ENCODE measurements around the gene CYP19A1. TPM values are rescaled to one million over a fixed set of nuclear protein-coding genes. Genes with fewer than 3 reads are reported as not detected.

CYP19A1 gene
- total and polyA plus RNA-seq, 2 of the 8 experiments (the other 6 are each of a cell fraction or from before 2014, with no cell fraction given): not detected

- no peak within 1 kb of the TSS for H2BK120ac ChIP-seq (replicated peaks; ENCODE audit: low read depth, low read length)
- 8% methylated on average over 63 of the region's 76 CpGs; no CpG with 5 or more reads in 1 of the 2 experiments for WGBS, 2 experiments (ENCODE audit: extremely low coverage in 1 of 2, insufficient coverage in 1 of 2, insufficient read length in 1 of 2, insufficient replicate concordance in 2 of 2, low coverage in 1 of 2, low lambda C conversion rate in 2 of 2, missing lambda C conversion rate in 1 of 2)
- peak within 1 kb of the TSS; percentile 66; the same call in 1 of the 2 replicates for H4K8ac ChIP-seq (ENCODE audit: extremely low read depth, insufficient read depth, low read length)
- no peaks in the 10 kb centered on the region for H3K79me2 ChIP-seq (ENCODE audit: control insufficient read depth in 1 of 2, insufficient read depth in 2 of 2, low read length in 2 of 2)
- H3K4me2 ChIP-seq (ENCODE audit: insufficient read depth in 1 of 2, low read depth in 2 of 2, low read length in 2 of 2): peak within 1 kb of the TSS; percentile 68 to 96
- no peak within 1 kb of the TSS for H3K4ac ChIP-seq (replicated peaks; ENCODE audit: insufficient read length, low read depth, low read length)
- H4K91ac ChIP-seq (replicated peaks; ENCODE audit: insufficient read length, low read length): no peak within 1 kb of the TSS
- POLR2A ChIA-PET (ENCODE audit: partially characterized antibody): interaction anchor here (0.9 to 1.2 kb wide), 3 partner anchors 11 to 60 kb away, joined by 3 read pairs; no protein-coding TSS in a partner anchor
- DNase-seq (ENCODE audit: low read depth in 1 of 2, low spot score in 2 of 2): peak; percentile 27 to 69
- no peak within 1 kb of the TSS for H4K5ac ChIP-seq (ENCODE audit: insufficient read length, low read depth, low read length)
- H2BK12ac ChIP-seq (ENCODE audit: low read depth, low read length): peak within 1 kb of the TSS; percentile 60; the same call in 1 of the 2 replicates
- H2AFZ ChIP-seq (ENCODE audit: low read length): peak within 1 kb of the TSS; percentile 69; the same call in 1 of the 2 replicates
- peaks cover 0 to 6% (median 2%) of the 10 kb centered on the region in 4 experiments; a peak in 5 of 7 replicates for H3K4me1 ChIP-seq (replicated peaks in 1 of 4; ENCODE audit: control insufficient read depth in 3 of 4, insufficient read depth in 4 of 4, low read length in 3 of 4)
- H3K27ac ChIP-seq (ENCODE audit: low read depth, low read length): no peak within 1 kb of the TSS
- H3K23me2 ChIP-seq (ENCODE audit: low read depth, low read length): peaks cover 9% of the 10 kb centered on the region; the same call in 1 of the 2 replicates
- H2AK5ac ChIP-seq (ENCODE audit: low read depth, low read length): no peak within 1 kb of the TSS
- no peak within 1 kb of the TSS for H3K14ac ChIP-seq (ENCODE audit: insufficient read length)
- no peak within 1 kb of the TSS for H2BK5ac ChIP-seq (ENCODE audit: low read depth, low read length)
- H3K9ac ChIP-seq (replicated peaks in 1 of 4; ENCODE audit: extremely low read depth in 1 of 4, low read depth in 3 of 4, low read length in 3 of 4): peak within 1 kb of the TSS in 1 of 4 experiments; percentile 50; a peak in 3 of 7 replicates
- H2BK20ac ChIP-seq (ENCODE audit: low read length): no peak within 1 kb of the TSS
- no peak within 1 kb of the TSS for H3K23ac ChIP-seq (ENCODE audit: insufficient read length)
- no peaks in the 10 kb centered on the region for H3K9me3 ChIP-seq (ENCODE audit: insufficient read depth in 2 of 2, low read depth in 1 of 2, low read length in 1 of 2)
- H3K79me1 ChIP-seq (ENCODE audit: low read depth, low read length): no peaks in the 10 kb centered on the region
- H3K56ac ChIP-seq (replicated peaks; ENCODE audit: insufficient read length, low read depth, low read length): no peak within 1 kb of the TSS
- CTCF ChIA-PET (ENCODE audit: partially characterized antibody): interaction anchor here (0.8 to 2.5 kb wide), 5 partner anchors 21 to 54 kb away, joined by 3 to 7 read pairs (median 4); no protein-coding TSS in a partner anchor
- no peak within 1 kb of the TSS; the same call in none of the 2 replicates for H3K18ac ChIP-seq (ENCODE audit: extremely low read depth, low read length)
- peaks cover 14 to 44% (median 33%) of the 10 kb centered on the region in 4 experiments for H3K27me3 ChIP-seq (replicated peaks in 1 of 4; ENCODE audit: control insufficient read depth in 3 of 4, extremely low read depth in 1 of 4, insufficient read depth in 3 of 4, low read length in 3 of 4)
- H3K36me3 ChIP-seq (ENCODE audit: control insufficient read depth in 2 of 4, insufficient read depth in 4 of 4, low read length in 3 of 4): no peaks in the 10 kb centered on the region; a peak in 1 of 8 replicates
- no peak for FAIRE-seq
- no peaks in the 10 kb centered on the region for H4K20me1 ChIP-seq (replicated peaks in 1 of 2; ENCODE audit: control insufficient read depth in 1 of 2, insufficient read depth in 2 of 2, low read length in 2 of 2)
- H3K4me3 ChIP-seq (ENCODE audit: extremely low read depth in 1 of 4, insufficient read depth in 2 of 4, low read depth in 3 of 4, low read length in 4 of 4): peak within 1 kb of the TSS; percentile 27 to 63 (median 42)
- H2BK15ac ChIP-seq (ENCODE audit: low read length): peak within 1 kb of the TSS; percentile 72; the same call in 1 of the 2 replicates
- TF ChIP-seq MAX (IDR thresholded peaks at IDR 0.05) (peak; percentile 47), NANOG (IDR thresholded peaks at IDR 0.05; ENCODE audit: insufficient read depth, low read depth, low read length, poor library complexity, severe bottlenecking) (no peak), HDAC6 (IDR thresholded peaks at IDR 0.05; ENCODE audit: low read depth, low read length) (no peak)
Observed at GRCh38 chr15:51341366-51342226, 3.2 kb upstream of the CYP19A1 start, which contains the start of gene GLDN. Gene GLDN, plus strand, starts transcription at chr15:51341655. Its CDS starts 30 bp downstream, at chr15:51341685.
